Retinal pigment epithelial cell (primary cell): ENCODE results near the gene SLC13A3.

ENCODE experiments used
- DNase-seq: peaks from one replicate; pipeline ENCODE4 v3.0.0-alpha.2; 2010; ENCODE audit warnings: low read depth
- H3K4me3 ChIP-seq: 2 replicates; pipeline ENCODE4 v1.5.1; 2011; ENCODE audit warnings: mild to moderate bottlenecking, low read length, control low read depth, moderate library complexity
- CTCF ChIP-seq: conservative IDR thresholded peaks from 2 replicates; pipeline ENCODE4 v1.5.1; 2011; ENCODE audit warnings: low read depth, low read length, control low read depth, inconsistent platforms

Gene SLC13A3

GRCh38 chr20:46626758-46627157, 24.5 kb downstream of the SLC13A3 start:
- no peak for DNase-seq
- no peak overlapping the region for H3K4me3 ChIP-seq
- no peak for TF ChIP-seq CTCF

DNA sequence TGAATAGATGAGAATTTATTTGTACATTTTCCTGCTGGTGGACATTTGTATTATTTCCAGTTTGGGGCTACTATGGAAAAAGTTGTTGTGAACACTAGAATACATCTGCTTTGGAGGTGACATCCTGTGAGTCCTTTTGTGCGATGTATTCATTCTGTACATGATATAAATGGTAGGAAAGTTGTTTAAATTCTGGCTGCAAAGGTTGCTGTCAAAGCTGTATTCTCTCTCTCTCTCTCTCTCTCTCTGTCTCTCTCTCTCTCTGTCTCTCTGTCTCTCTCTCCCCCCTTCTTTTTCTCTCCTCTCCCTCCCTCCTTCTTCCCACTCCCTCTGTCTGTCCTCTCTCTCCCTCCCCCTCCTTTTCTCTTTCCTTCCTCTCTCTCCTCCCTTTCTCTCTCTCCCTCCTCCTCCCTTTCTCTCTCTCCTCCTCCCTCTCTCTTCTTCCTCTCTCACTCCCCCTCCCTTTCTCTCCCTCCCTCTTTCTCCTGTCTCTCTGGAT, 25.3 kb downstream of the SLC13A3 start:
- H3K4me3 ChIP-seq, result no peak overlapping the region
- no peak for DNase-seq
- no peak for TF ChIP-seq CTCF

- no peak for TF ChIP-seq CTCF
- no peak overlapping the region for H3K4me3 ChIP-seq
- no peak for DNase-seq
These were observed 26.3 kb downstream of the SLC13A3 start for GRCh38 chr20:46624946-46625345.

GRCh38 chr20:46622165-46622564, 29.1 kb downstream of the SLC13A3 start:
- no peak for TF ChIP-seq CTCF
- no peak for DNase-seq
- H3K4me3 ChIP-seq, result no peak overlapping the region

- peak; percentile 19 for DNase-seq
- no peak overlapping the region for H3K4me3 ChIP-seq
- TF ChIP-seq CTCF, result no peak
These were observed 29.8 kb downstream of the SLC13A3 start for GRCh38 chr20:46621492-46621891.

- no peak for DNase-seq
- TF ChIP-seq CTCF, result no peak
These were observed 31.8 kb downstream of the SLC13A3 start for GRCh38 chr20:46619445-46619844.

DNA sequence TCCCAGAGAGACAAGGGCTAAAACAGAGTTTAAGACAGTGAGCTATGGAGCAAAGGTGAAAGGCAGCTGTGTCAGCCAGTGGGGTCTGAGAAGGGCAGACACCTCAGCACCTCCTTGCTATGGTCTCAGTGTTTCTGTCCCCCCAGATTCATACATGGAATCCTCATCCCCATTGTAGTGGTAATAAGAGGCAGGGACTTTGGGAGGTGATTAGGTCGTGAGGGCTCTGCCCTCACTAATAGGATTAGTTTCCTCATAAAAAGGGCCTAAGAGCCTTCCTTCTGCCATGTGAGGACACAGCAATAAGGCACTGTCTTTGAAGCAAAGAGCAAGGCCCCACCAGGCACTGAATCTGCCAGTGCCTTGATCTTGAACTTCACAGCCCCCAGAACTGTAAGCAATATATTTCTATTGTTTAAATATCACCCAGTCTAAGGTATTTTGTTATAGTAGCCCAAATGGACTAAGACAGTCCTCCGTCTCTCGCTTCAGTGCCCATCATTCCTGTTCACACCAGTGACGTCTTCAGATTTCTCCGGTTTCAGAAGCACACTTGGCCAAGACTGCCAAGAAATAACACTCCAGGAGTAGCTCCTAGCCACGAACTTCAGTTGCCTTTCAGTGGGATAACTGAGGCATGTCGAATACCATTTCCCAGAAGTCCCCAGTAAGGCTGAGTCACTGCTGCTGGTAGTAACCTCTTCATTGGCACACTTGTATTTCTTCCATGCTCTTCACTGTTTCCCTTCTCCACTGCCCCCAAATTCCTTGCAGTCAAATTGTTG, 32.8 kb downstream of the SLC13A3 start:
- DNase-seq, result no peak
- no peak for TF ChIP-seq CTCF
- no peak overlapping the region for H3K4me3 ChIP-seq

More at GRCh38 chr20:46619445-46619844, 31.8 kb downstream of the SLC13A3 start:
- no peak overlapping the region for H3K4me3 ChIP-seq
